Right lobe of liver (tissue), 6 donors: ENCODE results near the gene SLC2A8. TPM values are rescaled to one million over a fixed set of nuclear protein-coding genes. Genes with fewer than 3 reads are reported as not detected.

ENCODE experiments used
- ATAC-seq, 4 donors: fragments of 200-7000 bp; cut with Tn5 transposase; one replicate each; pipeline ENCODE4 v1.9.1; 2020; ENCODE audit warnings: mild to moderate bottlenecking in 4 of 4, moderate library complexity in 4 of 4
- DNase-seq, 3 donors: peaks; one replicate each; pipeline ENCODE4 v3.0.0-alpha.2; 2020
- H3K27ac ChIP-seq, 3 donors: fragments of 200-600 bp; one replicate each; pipeline ENCODE4 v1.8.0; 2022
- H3K27me3 ChIP-seq, 2 donors: fragments of 200-600 bp; one replicate each; pipeline ENCODE4 v1.8.0; 2022
- H3K36me3 ChIP-seq, 4 donors: fragments of 200-600 bp; sonication (generic) in 1 of 4; one replicate each; pipeline versions ENCODE4 v1.5.1 to v1.8.0; 2017 to 2022; ENCODE audit warnings: control low read depth in 1 of 4
- H3K4me1 ChIP-seq, 4 donors: fragments of 200-600 bp; sonication (generic) in 1 of 4; one replicate each; pipeline versions ENCODE4 v1.5.1 to v1.8.0; 2017 to 2022; ENCODE audit warnings: control low read depth in 1 of 4
- H3K4me3 ChIP-seq, 3 donors: fragments of 200-600 bp; one replicate each; pipeline ENCODE4 v1.8.0; 2022
- H3K9me3 ChIP-seq, 4 donors: fragments of 200-600 bp; sonication (generic) in 1 of 4; one replicate each; pipeline versions ENCODE4 v1.5.1 to v1.8.0; 2017 to 2022; ENCODE audit warnings: control low read depth in 1 of 4
- CTCF ChIP-seq, 4 donors: fragments of 200-600 bp in 3 of 4; fragments of 450-650 bp in 1 of 4; IDR thresholded peaks; one replicate each; pipeline versions ENCODE4 v1.5.1 to v1.8.0; 2016 to 2022; ENCODE audit warnings: antibody characterized with exemption in 4 of 4, mild to moderate bottlenecking in 2 of 4
- POLR2A ChIP-seq: fragments of 450-650 bp; IDR thresholded peaks from one replicate; pipeline ENCODE4 v1.6.1; 2017; ENCODE audit warnings: antibody characterized with exemption, mild to moderate bottlenecking
- WGBS: methylation state at CpG from one replicate; pipeline ENCODE4 v1.1.6; 2018; ENCODE audit warnings: low coverage, low lambda C conversion rate; ENCODE audit not compliant: insufficient coverage; ENCODE audit errors: missing lambda C conversion rate; 5-methylcytosine and 5-hydroxymethylcytosine counted together
- intact Hi-C, 2 donors: fragments of 100-400 bp; cut with DNase I; formaldehyde crosslinking; loops; one replicate each; pipeline versions ENCODE4 v1.11.2 to v1.14.1; 2022
- total RNA-seq, 6 experiments: library from RNA; depleted of rRNA in 2 of 6; stranded (reverse); fragments of >200 nt in 2 of 6; fragmentation: NEBNext Ultra II Directional in 3 of 6; extraction: Animal tissue kit (Norgen Biotek cat#: 25700) in 3 of 6; gene quantifications; one replicate each; pipeline versions ENCODE4 v1.1.0 to v1.2.4, GENCODE V29; 2016 to 2023
- donor health status: DM: no; HTN: yes; CAD: no.
- donor health status: DM: no; HTN: no; CAD: no.
- donor health status: DM: no; HTN: no; CAD: no.
- donor health status: DM: no; HTN: yes; CAD: no.
- donor health status: DM: no; HTN: yes; CAD: no.

Gene SLC2A8
- total RNA-seq, 6 experiments from 2014 or later: 16.2 to 25.0 (median 18.8) TPM

GRCh38 chr9:127351182-127352166, 45.5 kb upstream of the SLC2A8 start:
- Histone ChIP-seq H3K36me3 (no peaks in the 10 kb centered on the region), H3K27me3 (no peaks in the 10 kb centered on the region), H3K9me3 (no peaks in the 10 kb centered on the region), H3K4me1 (no peaks in the 10 kb centered on the region), H3K27ac (no peak overlapping the region), H3K4me3 (no peak overlapping the region)
- ATAC-seq (no peak), DNase-seq (no peak)
- TF ChIP-seq CTCF (IDR thresholded peaks at IDR 0.05) (no peak), POLR2A (no peak)
- intact Hi-C loops: no loop called here
- WGBS: 91% methylated on average over 4 of the region's 4 CpGs

- Histone ChIP-seq H3K27ac (no peak overlapping the region), H3K27me3 (no peaks in the 10 kb centered on the region), H3K4me3 (no peak overlapping the region), H3K4me1 (peaks cover 0 to 5% (median 0%) of the 10 kb centered on the region in 4 donors), H3K36me3 (no peaks in the 10 kb centered on the region), H3K9me3 (no peaks in the 10 kb centered on the region)
- no peak for DNase-seq
- intact Hi-C loops: no loop called here
- WGBS: 52% methylated on average over 4 of the region's 5 CpGs
- peak in 1 of 4 donors; percentile 11 for ATAC-seq
- TF ChIP-seq POLR2A (no peak), CTCF (IDR thresholded peaks at IDR 0.05) (no peak)
Measured at GRCh38 chr9:127353882-127354281, 43.1 kb upstream of the SLC2A8 start.

DNA sequence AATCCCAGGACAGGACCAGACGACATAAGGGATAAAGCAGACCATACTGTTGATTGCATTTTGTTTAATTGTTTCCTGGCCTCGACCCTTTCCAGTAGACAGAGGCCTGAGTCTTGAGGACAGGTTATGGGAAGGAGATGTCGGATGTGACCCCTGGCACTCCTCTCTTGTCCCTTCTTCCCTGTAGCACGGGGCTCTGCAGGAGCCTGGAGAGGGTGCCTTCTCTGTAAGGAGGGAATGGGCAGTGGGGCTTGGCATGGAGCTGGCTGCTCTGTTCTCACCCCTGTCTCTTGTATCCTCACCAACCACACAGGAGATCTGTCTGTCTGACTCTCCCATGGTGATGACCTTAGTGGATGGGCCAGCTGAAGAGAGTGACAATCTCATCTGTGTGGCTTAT, 40.1 kb upstream of the SLC2A8 start:
- ATAC-seq (no peak), DNase-seq (no peak)
- Histone ChIP-seq H3K4me1 (peaks cover 0 to 5% (median 0%) of the 10 kb centered on the region in 4 donors), H3K27ac (no peak overlapping the region), H3K27me3 (no peaks in the 10 kb centered on the region), H3K36me3 (no peaks in the 10 kb centered on the region), H3K4me3 (no peak overlapping the region), H3K9me3 (no peaks in the 10 kb centered on the region)
- intact Hi-C loops: no loop called here
- 79% methylated on average over 4 of the region's 4 CpGs for WGBS
- TF ChIP-seq CTCF (IDR thresholded peaks at IDR 0.05): no peak
- TF ChIP-seq POLR2A: no peak

DNA sequence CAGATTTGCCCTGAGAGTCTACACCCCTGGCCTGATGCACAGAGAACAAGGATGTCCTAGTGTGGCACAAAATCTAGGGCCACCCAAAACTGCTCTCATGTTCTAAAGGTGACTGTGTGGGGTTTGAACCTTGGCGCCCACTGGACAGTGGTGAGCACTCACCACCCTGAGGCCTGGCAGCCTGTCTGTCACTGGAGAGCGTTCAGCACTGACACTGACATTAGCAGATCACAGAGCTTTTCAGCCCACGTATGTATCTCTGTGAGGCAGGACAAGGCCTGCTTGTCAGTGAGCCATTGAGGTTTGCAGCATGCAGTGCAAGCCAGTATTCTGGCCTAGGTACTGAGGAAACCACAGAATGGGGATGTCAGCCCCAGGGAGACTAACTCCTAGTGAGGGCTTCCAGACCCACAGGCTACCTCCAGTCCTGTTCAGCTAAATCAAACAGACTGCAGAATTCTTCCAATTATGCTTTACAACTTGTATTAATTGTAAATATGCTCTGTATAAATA, 38.9 kb upstream of the SLC2A8 start:
- no peak for ATAC-seq
- no peaks in the 10 kb centered on the region for H3K27me3 ChIP-seq
- intact Hi-C loops: no loop called here

More for the DNA sequence above, 38.9 kb upstream of the SLC2A8 start:
- WGBS: 79% methylated on average over 3 of the region's 3 CpGs
- Histone ChIP-seq H3K4me1 (peaks cover 0 to 5% (median 0%) of the 10 kb centered on the region in 4 donors), H3K27ac (no peak overlapping the region), H3K9me3 (no peaks in the 10 kb centered on the region), H3K36me3 (no peaks in the 10 kb centered on the region), H3K4me3 (no peak overlapping the region)
- TF ChIP-seq POLR2A: no peak
- TF ChIP-seq CTCF (IDR thresholded peaks at IDR 0.05): no peak
- DNase-seq: no peak
